C4-2B (cell line): ENCODE data around the gene RELN.
A peak's percentile ranks its signal among the peaks of the same experiment; 100 is the strongest.

Experiments
- H3K27ac ChIP-seq: fragments of 450-650 bp; 2 replicates; pipeline ENCODE4 v1.5.1; 2017
- CTCF ChIP-seq: fragments of 450-650 bp; conservative IDR thresholded peaks from 2 replicates; pipeline ENCODE4 v1.5.1; 2017; ENCODE audit warnings: mild to moderate bottlenecking
- ZFX ChIP-seq: fragments of 450-650 bp; IDR thresholded peaks from 2 replicates; pipeline ENCODE4 v1.6.1; 2017

RELN gene

GRCh38 chr7:103432712-103433111, 556.7 kb downstream of the RELN start:
- TF ChIP-seq ZFX (no peak), CTCF (no peak)
- H3K27ac ChIP-seq: no peak overlapping the region

- no peak overlapping the region for H3K27ac ChIP-seq
- TF ChIP-seq CTCF (peak; percentile 30), ZFX (no peak)
Measured at GRCh38 chr7:103425177-103425576, 564.3 kb downstream of the RELN start.

- TF ChIP-seq ZFX (no peak), CTCF (no peak)
- no peak overlapping the region for H3K27ac ChIP-seq
Measured at GRCh38 chr7:103423467-103424179, 565.8 kb downstream of the RELN start.
